Right renal cortex interstitium (tissue), 3 donors: ENCODE results near the gene NR6A1. TPM values are rescaled to one million over a fixed set of nuclear protein-coding genes. Genes with fewer than 3 reads are reported as not detected.
A peak's percentile ranks its signal among the peaks of the same experiment; 100 is the strongest.
"Not testable (repeated sequence)": the region's sequence is repeated elsewhere in the genome, so short reads cannot be mapped to it uniquely, and the experiment has no call there.

Experiments used
- DNase-seq, 3 donors: peaks; one replicate each; pipeline ENCODE4 v3.0.0-alpha.2; 2013; ENCODE audit warnings: low read depth in 3 of 3, low spot score in 2 of 3
- polyA plus RNA-seq, 3 donors: library from polyadenylated mRNA; unstranded; fragments of 120-200 nt; gene quantifications; one replicate each; pipeline ENCODE4 v1.2.1, GENCODE V29; 2013; ENCODE audit not compliant: insufficient read length in 3 of 3

NR6A1 gene
- polyA plus RNA-seq, 3 donors = 0.57 to 1.1 (median 0.89) TPM

- no peak for DNase-seq
Measured at GRCh38 chr9:124778575-124779367, 7.7 kb upstream of the NR6A1 start.

DNA sequence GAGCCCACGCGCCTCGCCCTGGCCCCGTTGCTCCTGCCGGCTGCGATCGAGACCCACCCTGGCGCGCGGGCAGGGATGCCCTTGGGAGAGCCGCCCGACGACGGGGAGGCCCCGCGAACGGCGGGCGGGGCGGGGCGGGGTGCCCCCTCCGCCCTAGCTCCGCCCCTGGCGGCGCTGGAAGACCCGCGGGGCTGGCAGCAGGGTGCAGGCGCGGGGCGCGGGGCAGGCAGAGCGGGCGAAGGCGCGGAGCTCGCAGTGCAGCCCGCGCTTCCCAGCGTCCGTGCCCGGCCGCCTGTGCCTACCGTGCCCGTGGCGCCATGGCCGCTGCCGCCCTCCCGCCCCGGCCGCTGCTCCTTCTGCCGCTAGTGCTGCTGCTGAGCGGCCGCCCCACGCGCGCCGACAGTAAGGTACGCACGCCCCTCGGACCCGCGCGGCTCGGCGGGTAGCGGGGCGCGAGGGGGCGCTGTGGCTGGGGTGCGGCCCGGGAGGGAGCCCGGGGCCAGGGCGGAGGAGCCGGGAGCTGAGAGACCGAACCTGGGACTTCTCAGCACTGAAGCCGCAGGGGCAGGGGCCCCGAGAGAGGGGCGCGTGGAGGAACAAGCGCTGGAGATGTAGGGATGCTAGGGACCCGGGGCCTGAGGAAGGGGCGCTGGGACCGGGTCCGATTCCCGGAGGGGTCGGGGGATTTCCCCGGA, 6.0 kb upstream of the NR6A1 start, which contains the start of gene OLFML2A:
Gene OLFML2A, plus strand, starts transcription at position 180 of the 695 bp plus-strand sequence. Its CDS starts 138 bp downstream, at position 318.
- DNase-seq = no peak

GRCh38 chr9:124776618-124776953, 5.5 kb upstream of the NR6A1 start:
- no peak for DNase-seq

- peak in 1 of 3 donors; percentile 52 for DNase-seq
Measured at GRCh38 chr9:124774129-124774978, 3.2 kb upstream of the NR6A1 start.

- DNase-seq = no peak
Measured at GRCh38 chr9:124773473-124774128, 2.5 kb upstream of the NR6A1 start.

DNA sequence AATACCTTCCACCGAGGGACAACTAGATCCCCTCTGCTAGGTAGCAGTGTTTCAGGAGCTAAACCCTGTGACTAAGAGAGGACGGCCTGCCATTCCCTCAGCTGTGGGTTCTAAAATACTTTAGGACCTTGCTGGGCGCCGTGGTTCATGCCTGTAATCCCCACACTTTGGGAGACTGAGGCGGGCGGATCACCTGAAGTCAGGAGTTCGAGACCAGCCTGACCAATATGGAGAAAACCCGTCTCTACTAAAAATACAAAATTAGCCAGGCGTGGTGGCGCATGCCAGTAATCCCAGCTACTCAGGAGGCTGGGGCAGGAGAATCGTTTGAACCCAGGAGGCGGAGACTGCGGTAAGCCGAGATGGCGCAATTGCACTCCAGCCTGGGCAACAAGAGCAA, 1.8 kb upstream of the NR6A1 start:
- DNase-seq = not testable (repeated sequence)

DNA sequence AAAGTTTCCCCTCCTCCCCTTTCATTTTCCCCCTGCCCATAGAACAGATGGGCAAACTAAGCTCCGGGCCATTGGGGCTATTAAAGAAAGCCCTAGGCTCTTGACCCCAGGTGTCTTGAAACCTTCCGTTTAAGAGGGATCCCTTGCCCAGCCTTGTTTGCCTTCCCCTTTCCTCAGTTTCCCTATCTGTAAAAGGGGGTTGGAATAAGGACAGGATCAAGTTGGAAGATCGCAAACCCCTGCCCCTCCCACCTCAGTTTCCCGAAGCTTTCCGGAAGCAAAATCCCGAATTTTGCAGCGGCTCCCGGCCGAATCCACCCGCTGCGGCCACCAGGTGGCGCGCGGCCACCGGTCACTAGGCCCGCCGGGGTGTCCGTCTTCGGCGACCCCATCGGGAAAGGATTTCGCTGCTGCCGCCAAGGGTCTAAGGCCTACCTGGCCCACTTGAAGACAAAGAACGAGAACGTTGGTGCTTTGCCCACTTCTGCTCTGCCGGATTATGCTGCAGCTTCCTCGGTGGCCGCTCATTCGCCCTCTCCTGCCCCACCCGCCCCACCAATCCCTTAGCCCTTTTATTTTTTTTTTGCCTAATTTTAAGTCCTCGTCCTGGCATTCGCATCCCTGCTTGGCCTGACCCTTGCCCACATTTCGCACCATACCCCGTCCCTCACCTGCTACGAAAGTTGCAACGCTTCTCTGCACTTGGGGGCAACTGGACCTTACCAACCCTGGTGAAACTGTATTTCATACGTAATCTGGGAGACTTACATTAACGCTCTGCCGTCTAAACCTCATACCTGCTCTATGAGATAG, 962 bp upstream of the NR6A1 start:
- DNase-seq = peak in 1 of 3 donors; percentile 48

GRCh38 chr9:124770359-124771020, 621 bp downstream of the NR6A1 start:
- DNase-seq = no peak

GRCh38 chr9:124769549-124770358, 1.4 kb downstream of the NR6A1 start:
- no peak for DNase-seq

DNA sequence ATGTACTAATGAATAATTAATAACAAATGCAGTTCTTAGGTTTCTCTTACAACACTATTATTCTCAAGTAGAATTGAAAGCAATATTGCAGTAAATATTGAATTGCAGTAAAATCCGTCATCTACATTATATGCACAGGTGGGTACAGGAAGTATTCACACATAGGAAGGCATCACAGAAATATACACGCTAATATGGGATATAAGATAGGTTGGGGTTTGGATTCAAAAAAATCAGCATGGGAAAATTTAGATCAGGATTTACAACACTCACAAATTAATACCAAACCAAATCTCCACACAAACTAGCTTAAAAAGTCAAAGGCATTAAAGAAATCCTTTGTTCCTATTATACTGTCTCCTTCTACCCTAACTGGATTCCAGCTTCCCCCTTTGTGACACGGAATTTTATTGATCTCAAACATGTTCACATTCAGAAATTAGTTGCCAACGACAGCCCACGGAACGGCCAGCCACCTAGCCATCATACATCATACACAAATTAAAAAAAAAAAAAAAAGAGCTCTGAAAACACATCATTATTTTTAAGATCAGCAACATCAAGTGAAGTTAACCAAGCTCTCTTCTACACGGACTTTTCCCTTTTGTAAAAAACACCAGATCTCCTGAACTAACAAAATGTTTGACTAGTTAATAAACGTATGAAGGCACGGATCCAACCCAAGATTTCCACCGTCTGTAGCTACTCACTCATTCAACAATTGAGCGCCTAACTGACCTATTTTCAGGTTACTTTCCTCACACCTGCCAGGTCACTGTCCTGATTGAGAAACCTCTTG, 2.2 kb downstream of the NR6A1 start:
- no peak for DNase-seq

- DNase-seq = no peak
Measured at GRCh38 chr9:124768334-124768733, 2.8 kb downstream of the NR6A1 start.

DNA sequence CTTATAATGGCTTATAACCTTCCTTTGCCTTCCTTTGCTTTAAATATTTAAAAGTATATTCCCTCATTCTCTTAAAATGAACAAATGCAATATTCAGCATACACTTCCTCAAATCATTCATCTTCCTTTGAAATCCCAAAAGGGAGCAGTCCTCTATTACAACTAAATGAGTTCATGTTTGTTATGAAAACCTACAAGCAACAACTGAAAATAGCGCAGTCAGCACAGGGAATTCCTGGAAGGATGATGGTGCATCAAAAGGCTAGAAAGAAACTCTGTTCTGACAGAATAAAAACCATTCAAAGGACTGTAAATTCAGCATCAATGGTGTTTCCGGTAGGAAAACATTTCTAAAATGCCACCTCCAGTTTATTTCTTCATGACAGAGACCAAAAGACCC, 3.3 kb downstream of the NR6A1 start:
- no peak for DNase-seq

- no peak for DNase-seq
Measured at GRCh38 chr9:124766815-124767554, 4.1 kb downstream of the NR6A1 start.

DNA sequence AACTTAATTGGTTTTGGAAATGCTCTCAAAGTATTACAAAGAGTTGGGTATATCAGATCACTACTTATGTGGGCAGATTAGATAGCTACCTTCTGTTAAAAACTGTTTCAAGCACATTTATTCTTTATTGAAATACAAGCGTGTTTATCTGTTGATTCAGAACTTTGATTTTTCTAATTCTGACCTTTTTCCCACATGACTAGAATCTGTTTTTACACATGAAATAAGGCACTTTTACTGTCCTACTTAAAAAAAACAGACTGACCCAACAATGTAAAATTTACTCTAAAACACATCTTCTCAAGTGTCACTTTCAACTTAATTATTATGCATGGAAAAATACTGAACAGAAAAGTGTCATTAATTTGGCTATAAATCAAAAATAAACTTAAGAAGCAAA, 4.8 kb downstream of the NR6A1 start:
- no peak for DNase-seq

DNA sequence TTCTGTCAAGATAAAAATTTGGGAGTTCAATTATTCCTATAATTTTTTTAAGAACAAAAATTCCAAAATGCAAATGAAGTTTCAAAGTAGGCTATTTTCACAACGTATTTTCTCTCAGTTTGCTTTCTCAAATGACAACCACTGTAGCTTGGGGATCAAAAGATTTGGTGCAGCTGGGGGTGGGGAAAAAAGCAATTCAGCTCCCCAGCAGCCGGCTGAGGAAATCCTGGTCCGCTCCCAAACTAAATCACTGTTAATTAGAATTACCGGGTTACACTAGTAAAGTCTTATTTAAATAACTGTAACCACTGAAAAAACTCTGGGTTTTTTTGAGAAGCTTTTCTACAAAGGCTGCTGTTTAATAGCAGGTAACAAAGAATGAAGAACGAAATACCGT, 5.7 kb downstream of the NR6A1 start:
- no peak for DNase-seq

GRCh38 chr9:124764774-124765438, 6.2 kb downstream of the NR6A1 start:
- DNase-seq = no peak
